Measurements from ENCODE around the gene PRDX4.
A peak's percentile ranks its signal among the peaks of the same experiment; 100 is the strongest.
"Not testable (repeated sequence)": the region's sequence is repeated elsewhere in the genome, so short reads cannot be mapped to it uniquely, and the experiment has no call there.

PRDX4 gene

GRCh38 chrX:23667239-23668177, at the start of gene PRDX4:
Gene PRDX4 (plus strand): TSS chrX:23667493. CDS start chrX:23667571, 78 bp downstream.
- DNase-seq (ENCODE audit: low read depth in 2 of 2), result peak; percentile 30 to 55

GRCh38 chrX:23621621-23622265, 45.5 kb upstream of the PRDX4 start:
- DNase-seq (ENCODE audit: low read depth in 2 of 2), result no peak

- DNase-seq (ENCODE audit: low read depth in 2 of 2), result no peak
Observed at GRCh38 chrX:23623797-23624196, 43.5 kb upstream of the PRDX4 start.

GRCh38 chrX:23626651-23627050, 40.6 kb upstream of the PRDX4 start:
- no peak for DNase-seq (ENCODE audit: low read depth in 2 of 2)

GRCh38 chrX:23628131-23628530, 39.2 kb upstream of the PRDX4 start:
- no peak for DNase-seq (ENCODE audit: low read depth in 2 of 2)

GRCh38 chrX:23631136-23631535, 36.2 kb upstream of the PRDX4 start:
- no peak for DNase-seq (ENCODE audit: low read depth in 2 of 2)

- DNase-seq (ENCODE audit: low read depth in 2 of 2), result no peak
Observed at GRCh38 chrX:23633834-23634580, 33.3 kb upstream of the PRDX4 start.

GRCh38 chrX:23637187-23637586, 30.1 kb upstream of the PRDX4 start:
- DNase-seq (ENCODE audit: low read depth in 2 of 2), result no peak

- DNase-seq (ENCODE audit: low read depth in 2 of 2), result no peak
Observed at GRCh38 chrX:23643020-23643419, 24.3 kb upstream of the PRDX4 start.

- DNase-seq (ENCODE audit: low read depth in 2 of 2), result no peak
Observed at GRCh38 chrX:23644744-23645143, 22.5 kb upstream of the PRDX4 start.

- no peak for DNase-seq (ENCODE audit: low read depth in 2 of 2)
Observed at GRCh38 chrX:23656091-23656490, 11.2 kb upstream of the PRDX4 start.

- no peak for DNase-seq (ENCODE audit: low read depth in 2 of 2)
Observed at GRCh38 chrX:23656684-23657083, 10.6 kb upstream of the PRDX4 start.

GRCh38 chrX:23659339-23659738, 8.0 kb upstream of the PRDX4 start:
- no peak for DNase-seq (ENCODE audit: low read depth in 2 of 2)

GRCh38 chrX:23660083-23660765, 7.1 kb upstream of the PRDX4 start:
- DNase-seq (ENCODE audit: low read depth in 2 of 2), result not testable (repeated sequence)

- no peak for DNase-seq (ENCODE audit: low read depth in 2 of 2)
Observed at GRCh38 chrX:23660766-23661132, 6.5 kb upstream of the PRDX4 start.

- DNase-seq (ENCODE audit: low read depth in 2 of 2), result no peak
Observed at GRCh38 chrX:23661671-23662070, 5.6 kb upstream of the PRDX4 start.

- no peak for DNase-seq (ENCODE audit: low read depth in 2 of 2)
Observed at GRCh38 chrX:23662187-23662586, 5.1 kb upstream of the PRDX4 start.

GRCh38 chrX:23662853-23663252, 4.4 kb upstream of the PRDX4 start:
- no peak for DNase-seq (ENCODE audit: low read depth in 2 of 2)

GRCh38 chrX:23664496-23664895, 2.8 kb upstream of the PRDX4 start:
- DNase-seq (ENCODE audit: low read depth in 2 of 2), result no peak

- no peak for DNase-seq (ENCODE audit: low read depth in 2 of 2)
Observed at GRCh38 chrX:23666282-23666681, 1.0 kb upstream of the PRDX4 start.

GRCh38 chrX:23668335-23668734, 1.0 kb downstream of the PRDX4 start:
- no peak for DNase-seq (ENCODE audit: low read depth in 2 of 2)

GRCh38 chrX:23670528-23670927, 3.2 kb downstream of the PRDX4 start:
- DNase-seq (ENCODE audit: low read depth in 2 of 2), result no peak

All from stimulated activated CD4-positive, alpha-beta T cell treated with anti-CD3 and anti-CD28 coated beads, Interleukin-1b, Interleukin-23, amount 100 ng/mL, for 1 hour (primary cell).